ENCODE data around the gene MACROD2. TPM values are rescaled to one million over a fixed set of nuclear protein-coding genes. Genes with fewer than 3 reads are reported as not detected.
A peak's percentile ranks its signal among the peaks of the same experiment; 100 is the strongest.
"Not testable (repeated sequence)": the region's sequence is repeated elsewhere in the genome, so short reads cannot be mapped to it uniquely, and the experiment has no call there.

Gene MACROD2
- total RNA-seq, 1 experiment from 2014 or later, result 3.1 TPM

DNA sequence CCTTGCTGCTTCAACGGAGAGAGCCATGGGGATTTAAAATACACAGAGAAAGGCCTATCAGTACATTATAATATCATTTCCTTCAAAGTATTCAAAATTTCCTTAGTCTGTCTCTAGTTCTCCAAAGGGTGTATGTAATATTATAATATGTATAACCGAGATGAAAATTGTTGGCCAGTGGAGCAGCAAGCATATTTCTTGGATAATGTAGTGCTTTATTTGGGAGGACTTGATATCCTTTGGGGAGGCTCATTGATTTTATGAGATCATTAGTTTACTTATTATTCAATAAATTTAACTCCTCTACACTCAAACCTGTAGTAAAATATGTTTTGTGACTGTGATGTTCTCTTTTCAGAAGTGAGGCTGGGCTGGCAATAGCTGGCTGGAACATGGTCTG lies 1145.0 kb downstream of the MACROD2 start:
- DNase-seq (ENCODE audit: unreplicated experiment), result no peak
- H3K36me3 Mint-ChIP-seq (ENCODE audit: insufficient read depth, unreplicated experiment), result no peaks in the 10 kb centered on the region
- no peak overlapping the region for H3K4me3 Mint-ChIP-seq (ENCODE audit: unreplicated experiment)
- no peaks in the 10 kb centered on the region for H3K9me3 Mint-ChIP-seq (ENCODE audit: unreplicated experiment)
- H3K27ac Mint-ChIP-seq (ENCODE audit: low read depth, unreplicated experiment), result no peak overlapping the region
- no peaks in the 10 kb centered on the region for H3K4me1 Mint-ChIP-seq (ENCODE audit: insufficient read depth, unreplicated experiment)
- intact Hi-C loops (cut with micrococcal nuclease), result no loop called here
- ChIA-PET POLR2A (no interaction called here), CTCF (interaction anchor here (1.0 kb wide), 1 partner anchor 9 kb away, joined by 4 read pairs; no protein-coding TSS in a partner anchor)
- no peaks in the 10 kb centered on the region for H3K27me3 Mint-ChIP-seq (ENCODE audit: insufficient read depth, unreplicated experiment)
- TF ChIP-seq, protein P1, sequence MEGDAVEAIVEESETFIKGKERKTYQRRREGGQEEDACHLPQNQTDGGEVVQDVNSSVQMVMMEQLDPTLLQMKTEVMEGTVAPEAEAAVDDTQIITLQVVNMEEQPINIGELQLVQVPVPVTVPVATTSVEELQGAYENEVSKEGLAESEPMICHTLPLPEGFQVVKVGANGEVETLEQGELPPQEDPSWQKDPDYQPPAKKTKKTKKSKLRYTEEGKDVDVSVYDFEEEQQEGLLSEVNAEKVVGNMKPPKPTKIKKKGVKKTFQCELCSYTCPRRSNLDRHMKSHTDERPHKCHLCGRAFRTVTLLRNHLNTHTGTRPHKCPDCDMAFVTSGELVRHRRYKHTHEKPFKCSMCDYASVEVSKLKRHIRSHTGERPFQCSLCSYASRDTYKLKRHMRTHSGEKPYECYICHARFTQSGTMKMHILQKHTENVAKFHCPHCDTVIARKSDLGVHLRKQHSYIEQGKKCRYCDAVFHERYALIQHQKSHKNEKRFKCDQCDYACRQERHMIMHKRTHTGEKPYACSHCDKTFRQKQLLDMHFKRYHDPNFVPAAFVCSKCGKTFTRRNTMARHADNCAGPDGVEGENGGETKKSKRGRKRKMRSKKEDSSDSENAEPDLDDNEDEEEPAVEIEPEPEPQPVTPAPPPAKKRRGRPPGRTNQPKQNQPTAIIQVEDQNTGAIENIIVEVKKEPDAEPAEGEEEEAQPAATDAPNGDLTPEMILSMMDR (IDR thresholded peaks at IDR 0.05; ENCODE audit: unreplicated experiment), result no peak
- BruUV-seq (replicated peaks), result no TSS peak

DNA sequence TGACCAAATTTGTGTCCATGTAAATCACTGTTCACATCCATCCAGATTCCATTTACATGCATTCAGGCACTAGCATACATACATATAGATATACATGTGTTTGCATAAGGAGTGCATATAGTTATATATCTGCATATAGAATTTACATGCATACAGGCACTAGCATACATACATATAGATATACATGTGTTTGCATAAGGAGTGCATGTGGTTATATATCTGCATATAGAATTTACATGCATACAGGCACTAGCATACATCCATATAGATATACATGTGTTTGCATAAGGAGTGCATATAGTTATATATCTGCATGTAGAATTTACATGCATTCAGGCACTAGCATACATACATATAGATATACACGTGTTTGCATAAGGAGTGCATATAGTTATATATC lies 1145.6 kb downstream of the MACROD2 start:
- POLR2A ChIA-PET; H3K27me3 Mint-ChIP-seq (ENCODE audit: insufficient read depth, unreplicated experiment); H3K36me3 Mint-ChIP-seq (ENCODE audit: insufficient read depth, unreplicated experiment); H3K4me1 Mint-ChIP-seq (ENCODE audit: insufficient read depth, unreplicated experiment); CTCF ChIA-PET; intact Hi-C loops (cut with micrococcal nuclease); H3K9me3 Mint-ChIP-seq (ENCODE audit: unreplicated experiment); H3K4me3 Mint-ChIP-seq (ENCODE audit: unreplicated experiment); H3K27ac Mint-ChIP-seq (ENCODE audit: low read depth, unreplicated experiment); DNase-seq (ENCODE audit: unreplicated experiment); BruUV-seq (replicated peaks): not testable (repeated sequence)

DNA sequence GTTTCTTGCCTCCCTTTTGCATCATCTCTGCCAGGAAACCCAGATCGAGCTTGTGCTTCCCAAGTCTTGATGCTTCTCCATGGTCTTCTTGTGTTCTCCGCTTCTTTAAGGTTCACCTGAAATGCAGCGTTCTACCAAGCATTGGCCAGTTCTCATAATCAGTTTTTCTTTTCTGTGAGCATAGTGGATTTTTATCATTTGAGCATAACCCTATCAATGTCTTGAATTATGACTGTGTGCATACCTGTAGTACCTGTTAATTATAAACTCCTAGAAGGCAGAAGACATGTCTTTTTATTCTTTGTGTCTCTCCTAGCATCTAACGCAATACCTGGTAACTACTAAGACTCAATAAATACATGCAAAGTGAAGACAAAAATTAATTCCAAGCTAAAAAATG lies 1146.5 kb downstream of the MACROD2 start:
- H3K4me3 Mint-ChIP-seq (ENCODE audit: unreplicated experiment), result no peak overlapping the region
- no TSS peak for BruUV-seq (replicated peaks)
- DNase-seq (ENCODE audit: unreplicated experiment), result no peak
- peak overlapping the region; percentile 1 for H3K27ac Mint-ChIP-seq (ENCODE audit: low read depth, unreplicated experiment)
- no peaks in the 10 kb centered on the region for H3K27me3 Mint-ChIP-seq (ENCODE audit: insufficient read depth, unreplicated experiment)
- CTCF ChIA-PET, result no interaction called here
- intact Hi-C loops (cut with micrococcal nuclease), result no loop called here
- POLR2A ChIA-PET, result interaction anchor here (0.6 kb wide), 1 partner anchor 65 kb away, joined by 3 read pairs; no protein-coding TSS in a partner anchor
- no peaks in the 10 kb centered on the region for H3K4me1 Mint-ChIP-seq (ENCODE audit: insufficient read depth, unreplicated experiment)
- TF ChIP-seq, protein P1 (IDR thresholded peaks at IDR 0.05; ENCODE audit: unreplicated experiment), result no peak
- no peaks in the 10 kb centered on the region for H3K36me3 Mint-ChIP-seq (ENCODE audit: insufficient read depth, unreplicated experiment)
- H3K9me3 Mint-ChIP-seq (ENCODE audit: unreplicated experiment), result no peaks in the 10 kb centered on the region

DNA sequence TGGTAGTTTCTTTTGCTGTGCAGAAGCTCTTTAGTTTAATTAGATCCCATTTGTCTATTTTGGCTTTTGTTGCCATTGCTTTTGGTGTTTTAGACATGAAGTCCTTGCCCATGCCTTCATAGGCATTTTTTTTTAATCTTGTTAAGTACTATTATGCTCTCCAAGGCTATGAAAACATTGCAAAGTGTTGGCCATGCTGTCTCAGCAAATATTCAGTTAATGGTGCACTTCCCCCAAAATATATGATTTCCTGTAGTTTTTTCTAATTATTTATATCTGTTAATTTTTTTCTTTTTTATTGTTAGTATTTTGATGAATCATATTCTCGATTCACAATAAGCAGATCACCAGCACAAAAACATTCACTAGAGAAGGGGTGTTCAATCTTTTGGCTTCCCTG lies 1148.2 kb downstream of the MACROD2 start:
- Mint-ChIP-seq H3K27me3 (ENCODE audit: insufficient read depth, unreplicated experiment) (no peaks in the 10 kb centered on the region), H3K9me3 (ENCODE audit: unreplicated experiment) (no peaks in the 10 kb centered on the region), H3K36me3 (ENCODE audit: insufficient read depth, unreplicated experiment) (no peaks in the 10 kb centered on the region), H3K27ac (ENCODE audit: low read depth, unreplicated experiment) (no peak overlapping the region), H3K4me3 (ENCODE audit: unreplicated experiment) (no peak overlapping the region), H3K4me1 (ENCODE audit: insufficient read depth, unreplicated experiment) (no peaks in the 10 kb centered on the region)
- no peak for DNase-seq (ENCODE audit: unreplicated experiment)
- BruUV-seq (replicated peaks), result no TSS peak
- intact Hi-C loops (cut with micrococcal nuclease), result no loop called here
- POLR2A ChIA-PET, result no interaction called here
- TF ChIP-seq, protein P1 (IDR thresholded peaks at IDR 0.05; ENCODE audit: unreplicated experiment), result no peak
- CTCF ChIA-PET, result interaction anchor here (0.6 kb wide), 1 partner anchor 98 kb away, joined by 3 read pairs; no protein-coding TSS in a partner anchor

DNA sequence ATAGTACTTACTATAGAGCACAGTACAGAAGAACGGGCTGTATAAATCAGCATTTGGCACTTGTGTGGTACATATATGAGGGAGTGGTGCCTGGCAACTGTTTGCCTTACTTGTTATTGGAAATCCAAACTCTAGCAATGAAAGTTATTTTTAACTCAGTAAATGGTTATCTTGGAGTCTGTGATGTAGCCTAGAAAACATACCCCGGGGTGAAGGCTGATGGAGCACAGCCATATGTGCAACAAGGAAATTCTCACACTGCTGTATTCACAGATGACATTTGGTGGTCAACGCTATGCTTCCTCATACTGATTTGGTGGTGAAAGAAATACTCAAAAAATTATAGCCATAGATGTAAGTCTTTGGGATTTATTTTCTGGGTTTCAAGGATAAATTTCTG lies 1149.6 kb downstream of the MACROD2 start:
- intact Hi-C loops (cut with micrococcal nuclease), result no loop called here
- no peaks in the 10 kb centered on the region for H3K4me1 Mint-ChIP-seq (ENCODE audit: insufficient read depth, unreplicated experiment)
- BruUV-seq (replicated peaks), result no TSS peak
- TF ChIP-seq, protein P1 (IDR thresholded peaks at IDR 0.05; ENCODE audit: unreplicated experiment), result no peak
- no peaks in the 10 kb centered on the region for H3K36me3 Mint-ChIP-seq (ENCODE audit: insufficient read depth, unreplicated experiment)
- no peak overlapping the region for H3K4me3 Mint-ChIP-seq (ENCODE audit: unreplicated experiment)
- DNase-seq (ENCODE audit: unreplicated experiment), result no peak
- H3K27ac Mint-ChIP-seq (ENCODE audit: low read depth, unreplicated experiment), result no peak overlapping the region
- no peaks in the 10 kb centered on the region for H3K9me3 Mint-ChIP-seq (ENCODE audit: unreplicated experiment)
- ChIA-PET POLR2A (no interaction called here), CTCF (no interaction called here)
- H3K27me3 Mint-ChIP-seq (ENCODE audit: insufficient read depth, unreplicated experiment), result no peaks in the 10 kb centered on the region

Measured in MCF 10A (cell line).